Neural cell (in vitro differentiated cells): ENCODE measurements around the gene KLC4. TPM values are rescaled to one million over a fixed set of nuclear protein-coding genes. Genes with fewer than 3 reads are reported as not detected.

ENCODE experiments used
- polyA plus RNA-seq: library from polyadenylated mRNA; depleted of rRNA; stranded (reverse); fragments of >200 nt; gene quantifications from 2 replicates; pipeline ENCODE4 v1.2.3, GENCODE V29; 2014

KLC4 gene
- polyA plus RNA-seq, 1 donor from 2014 or later, result 75.3 TPM

Other genes starting within 250 kb of the KLC4 start
- gene RPL7L1, start 180.0 kb upstream of the KLC4 start, polyA plus RNA-seq, result 84.6 and 88.5 TPM in 2 replicates
- gene PTCRA, start 143.6 kb upstream of the KLC4 start, polyA plus RNA-seq, result not detected in 2 replicates
- gene CNPY3, start 130.2 kb upstream of the KLC4 start, polyA plus RNA-seq, result 26.4 and 37.3 TPM in 2 replicates
- gene GNMT, start 98.9 kb upstream of the KLC4 start, polyA plus RNA-seq, result 0.30 and 0.97 TPM in 2 replicates
- 20.4 and 27.7 TPM in 2 replicates for gene PEX6, start 80.5 kb upstream of the KLC4 start, polyA plus RNA-seq
- gene PPP2R5D, start 75.1 kb upstream of the KLC4 start, polyA plus RNA-seq, result 41.1 and 43.7 TPM in 2 replicates
- gene MEA1, start 45.7 kb upstream of the KLC4 start, polyA plus RNA-seq, result 115 and 119 TPM in 2 replicates
- 232 and 244 TPM in 2 replicates for gene KLHDC3, start 45.4 kb upstream of the KLC4 start, polyA plus RNA-seq
- gene RRP36, start 38.0 kb upstream of the KLC4 start, polyA plus RNA-seq, result 73.1 and 79.2 TPM in 2 replicates
- gene CUL7, start 5.8 kb upstream of the KLC4 start, polyA plus RNA-seq, result 25.7 and 32.2 TPM in 2 replicates
- 17.2 and 22.5 TPM in 2 replicates for gene MRPL2, start 197 bp upstream of the KLC4 start, polyA plus RNA-seq
- 32.5 and 47.4 TPM in 2 replicates for gene PTK7, start 16.7 kb downstream of the KLC4 start, polyA plus RNA-seq
- gene SRF, start 111.6 kb downstream of the KLC4 start, polyA plus RNA-seq, result 24.8 and 28.9 TPM in 2 replicates
- gene CUL9, start 122.6 kb downstream of the KLC4 start, polyA plus RNA-seq, result 65.0 and 79.0 TPM in 2 replicates
- gene DNPH1, start 169.8 kb downstream of the KLC4 start, polyA plus RNA-seq, result 48.3 and 65.5 TPM in 2 replicates
- gene TTBK1, start 183.8 kb downstream of the KLC4 start, polyA plus RNA-seq, result 4.2 and 6.8 TPM in 2 replicates
- 2.3 and 2.4 TPM in 2 replicates for gene SLC22A7, start 238.6 kb downstream of the KLC4 start, polyA plus RNA-seq
- 3.7 and 11.6 TPM in 2 replicates for gene CRIP3, start 249.2 kb downstream of the KLC4 start, polyA plus RNA-seq